Lung (tissue), 12 donors: ENCODE data around the gene ENTPD7. TPM values are rescaled to one million over a fixed set of nuclear protein-coding genes. Genes with fewer than 3 reads are reported as not detected.

ENCODE experiments used
- ATAC-seq: fragments of 200-7000 bp; cut with Tn5 transposase; one replicate; pipeline ENCODE4 v1.9.1; 2020; ENCODE audit warnings: moderate number of reproducible peaks; ENCODE audit not compliant: insufficient read depth, low FRiP score
- DNase-seq, 3 donors: peaks; one replicate each; pipeline ENCODE4 v3.0.0-alpha.2; 2013 to 2017
- H3K27ac ChIP-seq, 2 donors: one replicate each; pipeline ENCODE4 v1.5.1; 2013; ENCODE audit warnings: mild to moderate bottlenecking in 2 of 2, moderate library complexity in 2 of 2, control low read depth in 1 of 2, inconsistent platforms in 1 of 2, low read depth in 1 of 2, low read length in 1 of 2
- H3K27me3 ChIP-seq, 3 donors: one replicate each; pipeline ENCODE4 v1.5.1; 2013; ENCODE audit warnings: low read length in 2 of 3; ENCODE audit not compliant: control insufficient read depth in 3 of 3, insufficient read depth in 3 of 3
- H3K36me3 ChIP-seq, 4 donors: one replicate each; pipeline ENCODE4 v1.5.1; 2013; ENCODE audit warnings: low read length in 4 of 4, mild to moderate bottlenecking in 1 of 4, moderate library complexity in 1 of 4; ENCODE audit not compliant: control insufficient read depth in 4 of 4, insufficient read depth in 4 of 4
- H3K4me1 ChIP-seq, 5 donors: one replicate each; pipeline ENCODE4 v1.5.1; 2013; ENCODE audit warnings: low read length in 5 of 5, mild to moderate bottlenecking in 2 of 5, moderate library complexity in 1 of 5; ENCODE audit not compliant: control insufficient read depth in 5 of 5, insufficient read depth in 5 of 5
- H3K4me3 ChIP-seq: one replicate; pipeline ENCODE4 v1.5.1; 2013; ENCODE audit warnings: mild to moderate bottlenecking, control low read depth, moderate library complexity
- H3K9ac ChIP-seq, 2 donors: one replicate each; pipeline ENCODE4 v1.5.1; 2013; ENCODE audit warnings: low read length in 2 of 2, control low read depth in 1 of 2; ENCODE audit not compliant: insufficient read depth in 1 of 2
- H3K9me3 ChIP-seq, 4 donors: one replicate each; pipeline ENCODE4 v1.5.1; 2013; ENCODE audit warnings: low read length in 3 of 4, mild to moderate bottlenecking in 1 of 4, moderate library complexity in 1 of 4; ENCODE audit not compliant: control insufficient read depth in 4 of 4, insufficient read depth in 3 of 4
- WGBS, 2 donors: extraction: QIAGEN DNeasy Blood & Tissue Kit; methylation state at CpG; one replicate each; pipeline ENCODE4 v1.1.7; 2013; 5-methylcytosine and 5-hydroxymethylcytosine counted together
- polyA plus RNA-seq, 2 donors: library from polyadenylated mRNA; stranded (reverse); fragments of 200-250 nt; gene quantifications; one replicate each; pipeline ENCODE4 v1.2.1, GENCODE V29; 2013
- total RNA-seq, 2 donors: library from RNA; depleted of rRNA in 1 of 2; stranded (reverse); fragments of >200 nt in 1 of 2; gene quantifications; one replicate each; pipeline ENCODE4 v1.2.1, GENCODE V29; 2014 to 2021
- TF ChIP-seq, protein P1 (sequence below): IDR thresholded peaks from 2 replicates; pipeline ENCODE4 v1.5.1; 2012; ENCODE audit warnings: mild to moderate bottlenecking; ENCODE audit errors: control extremely low read depth, extremely low read depth
- donor health status: control.
- donor health status: control.
- donor health status: Bipolar disorder and iron deficiency.
- donor health status: healthy.
- donor health status: DM: yes; HTN: yes; CAD: no.

The ENTPD7 gene
- total and polyA plus RNA-seq, 4 donors: 1.0 to 14.6 (median 10.6) TPM

DNA sequence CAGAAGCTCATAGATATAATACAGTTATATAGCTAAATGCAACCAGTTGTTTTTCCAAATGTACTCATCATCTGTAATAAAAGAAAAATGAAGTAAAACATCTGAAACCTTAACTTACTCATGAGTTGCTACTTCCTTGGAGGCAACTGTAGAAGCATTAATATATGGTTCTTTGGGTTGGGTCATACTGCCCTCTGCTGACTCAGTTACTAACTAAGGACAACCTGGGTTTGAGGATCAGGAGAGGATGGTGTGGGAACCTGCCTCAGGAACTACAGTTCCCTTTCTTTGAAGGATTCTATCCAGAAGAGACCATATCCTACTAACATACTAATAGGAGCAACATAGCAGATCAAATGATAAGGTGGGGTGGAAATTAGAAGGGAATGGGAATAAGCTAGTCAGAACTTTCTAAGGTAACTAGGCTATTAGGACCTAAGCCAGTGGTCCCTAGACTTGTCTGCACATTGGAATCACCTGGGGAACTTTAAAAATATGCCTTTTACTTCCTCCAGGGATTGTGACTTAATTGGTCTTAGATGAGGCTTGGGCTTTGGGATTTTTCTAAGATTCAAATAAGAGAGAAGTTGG lies 51.9 kb downstream of the ENTPD7 start:
- no peak overlapping the region for H3K27ac ChIP-seq

DNA sequence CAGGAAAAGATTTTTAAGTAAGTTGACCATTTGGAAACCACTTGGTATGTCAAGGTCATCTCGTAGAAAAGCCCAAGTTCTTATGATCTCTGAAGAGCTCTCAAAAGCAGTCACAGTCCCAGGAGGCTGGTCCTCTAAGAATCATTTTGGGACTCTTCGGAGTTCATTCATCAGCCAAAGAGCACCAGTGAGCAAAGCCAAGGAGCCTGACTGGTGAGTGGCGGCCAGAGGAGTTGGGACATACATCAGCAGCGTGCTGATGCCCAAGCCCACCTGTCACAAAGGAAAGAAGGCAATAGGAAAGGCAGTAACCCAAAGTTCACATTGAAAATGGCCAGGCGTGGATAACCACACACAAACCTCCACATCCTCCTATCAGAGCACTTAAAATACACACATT lies 55.1 kb downstream of the ENTPD7 start:
- Histone ChIP-seq H3K9ac (no peak overlapping the region), H3K4me1 (peaks cover 0 to 2% (median 0%) of the 10 kb centered on the region in 5 donors), H3K9me3 (no peaks in the 10 kb centered on the region), H3K4me3 (no peak overlapping the region), H3K27ac (no peak overlapping the region), H3K36me3 (peaks cover 8 to 34% (median 19%) of the 10 kb centered on the region in 4 donors), H3K27me3 (no peaks in the 10 kb centered on the region)
- ATAC-seq (no peak), DNase-seq (no peak)
- WGBS, 2 donors: 90 to 92% methylated on average over 5 of the region's 5 CpGs
- TF ChIP-seq, protein P1, sequence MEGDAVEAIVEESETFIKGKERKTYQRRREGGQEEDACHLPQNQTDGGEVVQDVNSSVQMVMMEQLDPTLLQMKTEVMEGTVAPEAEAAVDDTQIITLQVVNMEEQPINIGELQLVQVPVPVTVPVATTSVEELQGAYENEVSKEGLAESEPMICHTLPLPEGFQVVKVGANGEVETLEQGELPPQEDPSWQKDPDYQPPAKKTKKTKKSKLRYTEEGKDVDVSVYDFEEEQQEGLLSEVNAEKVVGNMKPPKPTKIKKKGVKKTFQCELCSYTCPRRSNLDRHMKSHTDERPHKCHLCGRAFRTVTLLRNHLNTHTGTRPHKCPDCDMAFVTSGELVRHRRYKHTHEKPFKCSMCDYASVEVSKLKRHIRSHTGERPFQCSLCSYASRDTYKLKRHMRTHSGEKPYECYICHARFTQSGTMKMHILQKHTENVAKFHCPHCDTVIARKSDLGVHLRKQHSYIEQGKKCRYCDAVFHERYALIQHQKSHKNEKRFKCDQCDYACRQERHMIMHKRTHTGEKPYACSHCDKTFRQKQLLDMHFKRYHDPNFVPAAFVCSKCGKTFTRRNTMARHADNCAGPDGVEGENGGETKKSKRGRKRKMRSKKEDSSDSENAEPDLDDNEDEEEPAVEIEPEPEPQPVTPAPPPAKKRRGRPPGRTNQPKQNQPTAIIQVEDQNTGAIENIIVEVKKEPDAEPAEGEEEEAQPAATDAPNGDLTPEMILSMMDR: no peak

More for the DNA sequence above, 51.9 kb downstream of the ENTPD7 start:
- DNase-seq (peak in 2 of 3 donors; percentile 63 to 68), ATAC-seq (no peak)
- Histone ChIP-seq H3K4me1 (peaks cover 0 to 5% (median 0%) of the 10 kb centered on the region in 5 donors), H3K9ac (no peak overlapping the region), H3K27me3 (no peaks in the 10 kb centered on the region), H3K4me3 (no peak overlapping the region), H3K9me3 (no peaks in the 10 kb centered on the region), H3K36me3 (peaks cover 11 to 20% (median 12%) of the 10 kb centered on the region in 4 donors)
- TF ChIP-seq, protein P1: peak; percentile 62

DNA sequence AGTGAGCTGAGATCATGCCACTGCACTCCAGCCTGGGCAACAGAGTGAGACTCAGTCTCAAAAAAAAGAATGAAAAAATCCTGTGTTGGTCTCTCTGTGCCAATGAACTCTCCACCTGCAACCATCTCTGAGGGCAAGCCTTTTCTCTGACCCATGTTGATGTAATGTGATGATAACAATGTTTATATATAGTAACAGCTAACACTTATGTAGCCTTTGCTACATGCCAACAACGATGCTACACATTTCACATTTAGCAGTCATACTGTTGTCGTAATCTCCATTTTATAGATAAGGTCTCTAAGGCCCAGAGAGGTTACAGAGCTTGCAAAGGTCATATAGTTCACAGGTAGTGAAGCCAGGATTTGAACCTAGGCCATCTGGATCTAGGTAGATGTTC lies 61.1 kb downstream of the ENTPD7 start:
- no peak overlapping the region for H3K4me3 ChIP-seq
- peaks cover 0 to 6% (median 0%) of the 10 kb centered on the region in 5 donors for H3K4me1 ChIP-seq
- no peak for DNase-seq
- no peaks in the 10 kb centered on the region for H3K9me3 ChIP-seq
- no peak overlapping the region for H3K9ac ChIP-seq
- peaks cover 20 to 50% (median 25%) of the 10 kb centered on the region in 4 donors for H3K36me3 ChIP-seq
- 76 to 93% methylated on average over 2 of the region's 2 CpGs for WGBS, 2 donors
- H3K27me3 ChIP-seq: no peaks in the 10 kb centered on the region
- no peak for ATAC-seq
- no peak overlapping the region for H3K27ac ChIP-seq
- TF ChIP-seq, protein P1: no peak

DNA sequence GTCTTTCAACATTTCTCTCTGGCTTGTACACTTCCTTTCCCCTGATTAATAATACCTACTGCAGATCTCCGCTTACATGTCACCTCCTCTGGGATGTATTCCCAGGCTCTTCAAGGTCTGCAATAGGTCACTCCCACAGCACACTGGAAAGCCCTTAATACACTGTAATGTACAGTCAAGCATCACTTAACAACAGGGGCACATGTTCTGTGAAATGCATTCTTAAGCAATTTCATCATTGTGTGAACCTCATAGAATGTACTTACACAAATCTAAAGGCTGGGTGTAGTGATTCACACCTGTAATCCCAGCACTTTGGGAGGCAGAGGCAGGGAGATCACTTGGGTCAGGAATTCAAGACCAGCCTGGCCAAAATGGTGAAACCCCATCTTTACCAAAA lies 70.7 kb downstream of the ENTPD7 start:
- Histone ChIP-seq H3K36me3 (peaks cover 3 to 16% (median 7%) of the 10 kb centered on the region in 4 donors), H3K9me3 (no peaks in the 10 kb centered on the region), H3K4me3 (no peak overlapping the region), H3K27ac (no peak overlapping the region), H3K27me3 (no peaks in the 10 kb centered on the region), H3K9ac (no peak overlapping the region), H3K4me1 (peaks cover 0 to 11% (median 6%) of the 10 kb centered on the region in 5 donors)
- WGBS, 2 donors: 76 to 83% methylated on average over 1 of the region's 1 CpG
- ATAC-seq (no peak), DNase-seq (peak in 2 of 3 donors; percentile 6 to 37)
- TF ChIP-seq, protein P1: no peak
